Cardiac fibroblast (primary cell): ENCODE data around the gene TRIM6.

Experiments
- DNase-seq, 2 donors: peaks; one replicate each; pipeline versions ENCODE4 v3.0.0 to v3.0.0-alpha.2; 2010; ENCODE audit warnings: low read depth in 2 of 2
- H3K4me3 ChIP-seq, 2 donors: replicated peaks in 1 of 2; 1 replicate in 1 of 2; 2 replicates in 1 of 2; pipeline ENCODE4 v1.5.1; 2011; ENCODE audit warnings: low read depth in 2 of 2, low read length in 2 of 2, mild to moderate bottlenecking in 2 of 2, moderate library complexity in 1 of 2
- CTCF ChIP-seq: IDR thresholded peaks from one replicate; pipeline ENCODE4 v1.5.1; 2011; ENCODE audit warnings: low read depth, mild to moderate bottlenecking, low read length, inconsistent platforms

TRIM6 gene

GRCh38 chr11:5658318-5658717 is 61.9 kb downstream of the TRIM6 start:
- TF ChIP-seq CTCF = no peak
- no peak for DNase-seq
- H3K4me3 ChIP-seq = no peak overlapping the region
